ENCODE results near the gene NPEPPS.
"Not testable (repeated sequence)": the region's sequence is repeated elsewhere in the genome, so short reads cannot be mapped to it uniquely, and the experiment has no call there.

GRCh38 chr17:47530557-47531232 is at the start of gene NPEPPS:
- TF ChIP-seq POLR2A (IDR thresholded peaks at IDR 0.05; ENCODE audit: low read length): peak; percentile 19
- TF ChIP-seq GATA1 (IDR thresholded peaks at IDR 0.05; ENCODE audit: low read depth, low read length): not testable (repeated sequence)
